ENCODE measurements around the gene CPXM1. TPM values are rescaled to one million over a fixed set of nuclear protein-coding genes. Genes with fewer than 3 reads are reported as not detected.
A peak's percentile ranks its signal among the peaks of the same experiment; 100 is the strongest.

The CPXM1 gene
- total RNA-seq, result 1.3 TPM
- long read RNA-seq, partial matches to known transcripts, result 0 of 2 reads
- long read RNA-seq, other reads (novel, unspliced or antisense), result 1 of 2 reads

GRCh38 chr20:2800521-2801285, at the start of gene CPXM1:
Gene CPXM1, minus strand, starts transcription at chr20:2800627. Its CDS starts 55 bp downstream, at chr20:2800572.
- intact Hi-C loops (cut with DNase I), result no loop called here
- H3K36me3 ChIP-seq, result no peaks in the 10 kb centered on the region
- ATAC-seq (peak; percentile 4), DNase-seq (no peak)
- no peak within 1 kb of the TSS for H3K27ac ChIP-seq
- H3K4me3 ChIP-seq, result peak within 1 kb of the TSS; percentile 32
- no peaks in the 10 kb centered on the region for H3K9me3 ChIP-seq
- no peak for TF ChIP-seq CTCF (IDR thresholded peaks at IDR 0.05)
- peaks cover 72% of the 10 kb centered on the region for H3K27me3 ChIP-seq
- peaks cover 12% of the 10 kb centered on the region for H3K4me1 ChIP-seq

GRCh38 chr20:2849529-2849928, 49.1 kb upstream of the CPXM1 start:
- TF ChIP-seq CTCF (IDR thresholded peaks at IDR 0.05), result no peak
- no peak overlapping the region for H3K27ac ChIP-seq
- H3K36me3 ChIP-seq, result no peaks in the 10 kb centered on the region
- H3K4me1 ChIP-seq, result peaks cover 3% of the 10 kb centered on the region
- no peaks in the 10 kb centered on the region for H3K27me3 ChIP-seq
- DNase-seq (no peak), ATAC-seq (no peak)
- intact Hi-C loops (cut with DNase I), result no loop called here
- no peak overlapping the region for H3K4me3 ChIP-seq
- no peaks in the 10 kb centered on the region for H3K9me3 ChIP-seq

GRCh38 chr20:2847802-2848201, 47.4 kb upstream of the CPXM1 start:
- H3K9me3 ChIP-seq, result no peaks in the 10 kb centered on the region
- no peak for TF ChIP-seq CTCF (IDR thresholded peaks at IDR 0.05)
- no peak overlapping the region for H3K27ac ChIP-seq
- H3K4me3 ChIP-seq, result no peak overlapping the region
- H3K27me3 ChIP-seq, result no peaks in the 10 kb centered on the region
- intact Hi-C loops (cut with DNase I), result no loop called here
- ATAC-seq, result no peak
- no peak for DNase-seq
- no peaks in the 10 kb centered on the region for H3K36me3 ChIP-seq
- peaks cover 3% of the 10 kb centered on the region for H3K4me1 ChIP-seq

GRCh38 chr20:2846698-2847097, 46.3 kb upstream of the CPXM1 start:
- Histone ChIP-seq H3K36me3 (no peaks in the 10 kb centered on the region), H3K27me3 (no peaks in the 10 kb centered on the region), H3K4me3 (no peak overlapping the region), H3K4me1 (peaks cover 2% of the 10 kb centered on the region), H3K27ac (no peak overlapping the region), H3K9me3 (no peaks in the 10 kb centered on the region)
- ATAC-seq, result no peak
- no peak for DNase-seq
- no peak for TF ChIP-seq CTCF (IDR thresholded peaks at IDR 0.05)
- intact Hi-C loops (cut with DNase I), result no loop called here

GRCh38 chr20:2845607-2846006, 45.2 kb upstream of the CPXM1 start:
- intact Hi-C loops (cut with DNase I), result no loop called here

More at GRCh38 chr20:2845607-2846006, 45.2 kb upstream of the CPXM1 start:
- Histone ChIP-seq H3K4me1 (peaks cover 9% of the 10 kb centered on the region), H3K27me3 (no peaks in the 10 kb centered on the region), H3K27ac (no peak overlapping the region), H3K36me3 (no peaks in the 10 kb centered on the region), H3K9me3 (no peaks in the 10 kb centered on the region), H3K4me3 (no peak overlapping the region)
- no peak for TF ChIP-seq CTCF (IDR thresholded peaks at IDR 0.05)
- DNase-seq (no peak), ATAC-seq (no peak)
